DMS79 treated with DMSO at 0.1 percent for 48 hours (cell line): ENCODE data around the gene ANK2.

Experiments
- DNase-seq: peaks from one replicate; lab custom pipeline; 2025; lab: John Stamatoyannopoulos, UW

Gene ANK2

DNA sequence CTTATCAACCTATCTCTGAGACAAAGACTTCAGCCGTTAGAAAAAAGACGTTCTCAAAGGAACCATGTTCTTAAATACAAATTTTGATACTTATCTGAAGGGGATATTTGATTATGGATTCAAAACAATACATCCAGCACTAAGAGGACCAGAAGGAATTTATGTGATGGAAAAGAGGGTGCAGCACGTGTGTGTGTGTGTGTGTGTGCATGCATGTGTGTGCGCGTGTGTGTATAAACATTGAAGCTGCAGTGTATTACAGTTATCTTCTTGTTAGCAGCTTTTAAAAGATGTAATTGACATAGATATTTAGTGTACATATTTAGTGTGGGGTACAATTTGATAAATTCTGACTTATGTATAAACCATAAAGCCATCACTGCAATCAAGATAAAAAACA is 44.9 kb downstream of the ANK2 start:
- no peak for DNase-seq

DNA sequence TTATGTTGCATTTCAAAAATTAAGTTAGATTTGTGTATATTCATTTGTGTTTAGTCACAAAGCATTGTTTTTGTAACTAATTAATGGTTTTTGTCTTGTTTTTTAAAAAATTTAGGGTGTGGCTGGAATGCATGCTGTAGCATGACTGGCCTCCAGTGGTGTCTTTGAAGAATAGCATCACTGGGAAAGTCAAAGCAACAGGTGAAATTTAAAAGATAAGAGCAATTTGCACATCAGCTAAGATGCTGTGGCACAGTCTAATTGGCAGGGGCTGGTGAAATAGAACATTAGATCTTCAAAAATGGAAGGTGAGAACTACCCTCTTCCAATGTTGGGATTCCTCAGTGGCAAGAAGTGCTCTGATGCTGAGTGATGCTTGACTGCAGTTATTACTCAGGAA is 45.3 kb downstream of the ANK2 start:
- no peak for DNase-seq

DNA sequence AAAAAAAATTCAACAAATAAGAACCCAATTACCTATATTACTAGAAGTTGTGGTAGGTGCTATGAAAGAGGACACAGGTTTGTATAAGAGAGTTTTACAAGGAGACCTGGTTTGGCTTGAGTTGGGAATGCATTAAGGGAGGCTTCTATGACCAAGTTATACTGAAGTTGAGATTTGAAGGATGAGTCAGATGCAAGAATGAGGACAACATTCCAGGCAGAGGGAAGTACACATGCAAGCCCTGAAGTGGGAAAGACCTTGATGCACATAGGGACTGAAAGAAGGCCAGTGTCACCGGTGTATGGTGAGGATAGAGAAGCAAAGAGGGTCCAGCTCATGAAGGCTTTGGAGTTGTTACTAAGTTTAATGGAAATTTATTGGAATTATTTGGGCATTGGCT is 52.2 kb downstream of the ANK2 start:
- DNase-seq: no peak

DNA sequence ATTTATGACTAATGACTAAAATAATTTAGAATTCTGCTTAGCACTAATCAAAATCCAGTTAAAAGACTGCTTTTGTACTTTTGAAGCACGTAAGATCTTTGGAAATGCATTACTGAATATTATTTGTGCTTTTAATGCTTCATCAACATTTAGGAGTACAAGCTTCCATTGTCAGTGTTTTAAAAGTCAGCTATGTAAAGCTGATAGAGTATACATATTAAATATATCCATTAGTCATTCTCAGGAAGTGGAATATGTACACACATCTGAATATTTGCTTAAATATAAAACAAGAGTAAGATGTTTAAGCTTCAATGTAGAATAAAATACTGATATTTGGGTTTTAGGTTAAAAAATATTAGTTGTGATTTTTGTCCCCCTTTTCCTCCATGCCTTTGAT is 54.1 kb downstream of the ANK2 start:
- no peak for DNase-seq

DNA sequence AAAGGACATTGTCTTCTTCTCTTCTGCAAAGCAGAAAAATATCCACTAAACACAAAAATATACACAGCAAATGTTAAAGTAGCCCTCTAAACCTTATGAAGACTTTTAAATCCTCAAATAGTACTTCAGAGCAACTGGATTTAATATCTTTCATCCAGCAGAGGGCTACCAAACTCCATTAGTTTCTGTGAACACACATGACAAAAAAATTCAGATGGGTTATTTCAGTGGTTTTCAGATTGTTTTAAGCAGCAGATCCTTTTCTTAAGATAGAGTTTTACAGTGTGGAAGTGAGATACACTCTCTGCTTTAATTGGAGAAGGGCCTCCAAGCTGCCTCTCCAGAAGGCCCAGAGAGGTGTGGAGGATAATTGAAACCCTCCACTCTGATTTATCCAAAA is 56.7 kb downstream of the ANK2 start:
- peak; percentile 29 for DNase-seq

DNA sequence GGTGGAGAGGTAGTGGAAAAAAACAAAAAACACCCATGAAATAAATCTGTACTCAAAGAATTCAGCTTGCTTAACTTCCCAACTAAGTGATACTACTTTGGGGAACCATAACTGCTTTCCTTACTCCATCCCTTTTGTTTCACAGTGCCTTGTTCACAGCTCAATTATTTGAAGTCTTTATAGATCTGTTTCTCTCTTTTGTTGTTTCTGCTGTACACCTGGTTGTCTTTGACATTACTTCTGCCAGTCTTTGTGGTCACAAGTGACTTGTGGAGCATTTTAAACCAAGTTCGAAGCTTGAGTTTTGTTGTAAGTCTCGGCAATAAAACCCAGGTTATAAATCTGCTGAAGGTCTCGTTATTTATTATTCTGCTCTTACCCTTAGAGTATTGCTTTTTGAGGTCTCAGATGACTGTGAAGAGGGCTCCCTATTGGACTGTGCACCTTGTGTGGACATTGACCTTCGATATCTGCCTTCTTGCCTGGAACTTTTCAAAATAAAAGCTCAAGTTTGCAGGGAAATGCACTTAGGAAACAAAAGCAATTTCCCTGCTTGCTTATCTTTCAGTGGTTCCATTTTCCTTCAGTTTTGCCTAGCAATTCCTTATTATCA is 59.8 kb downstream of the ANK2 start:
- peak; percentile 18 for DNase-seq

DNA sequence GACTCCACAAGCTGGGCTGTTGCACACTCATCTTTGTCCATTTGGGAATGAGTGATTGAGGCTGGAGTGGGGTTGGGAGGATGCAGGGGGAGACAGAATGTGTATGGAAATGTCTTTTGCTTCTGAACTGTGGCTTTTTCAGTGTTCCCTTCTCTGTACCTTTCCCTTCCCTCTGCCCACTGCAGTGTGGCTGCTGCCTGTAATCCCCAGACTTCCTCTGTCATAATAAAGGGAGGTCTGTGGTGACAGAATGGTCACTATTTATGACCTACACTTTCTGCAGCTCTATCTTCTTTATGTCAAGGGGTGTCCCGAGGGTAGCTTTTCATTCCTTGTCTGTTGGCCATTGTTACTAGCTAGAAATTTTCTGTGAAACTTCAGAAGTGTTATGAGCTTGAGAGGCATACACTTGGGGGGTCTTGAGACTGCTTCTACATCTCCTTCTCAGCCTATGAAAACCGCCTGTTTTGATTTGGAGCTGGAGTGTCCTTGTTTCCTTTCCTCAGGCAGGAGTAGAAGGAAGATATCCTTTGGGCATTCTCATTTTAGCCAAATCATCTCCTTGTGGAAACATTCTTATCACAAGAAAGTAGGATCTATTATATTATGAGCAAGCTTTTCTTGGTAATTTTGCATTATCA is 63.0 kb downstream of the ANK2 start:
- DNase-seq: no peak

DNA sequence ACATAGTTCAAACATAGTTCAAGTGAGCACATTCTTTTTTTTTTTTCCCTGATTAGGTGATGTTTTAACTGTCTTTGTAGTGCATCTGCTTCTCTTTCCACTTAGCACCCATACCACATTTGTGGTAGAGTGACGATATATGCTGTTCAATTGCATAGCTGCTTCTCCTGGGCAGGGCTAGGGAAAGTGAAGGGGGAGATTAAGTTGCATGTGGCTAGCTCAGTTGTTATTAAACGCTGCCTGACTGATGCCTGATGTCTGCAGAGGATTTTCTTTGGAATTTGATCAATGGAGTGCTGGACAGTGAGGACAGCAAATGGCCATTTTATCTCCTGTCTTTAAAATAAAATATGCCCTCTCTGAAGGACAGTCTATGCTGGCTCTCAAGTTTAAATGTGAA is 63.7 kb downstream of the ANK2 start:
- no peak for DNase-seq

DNA sequence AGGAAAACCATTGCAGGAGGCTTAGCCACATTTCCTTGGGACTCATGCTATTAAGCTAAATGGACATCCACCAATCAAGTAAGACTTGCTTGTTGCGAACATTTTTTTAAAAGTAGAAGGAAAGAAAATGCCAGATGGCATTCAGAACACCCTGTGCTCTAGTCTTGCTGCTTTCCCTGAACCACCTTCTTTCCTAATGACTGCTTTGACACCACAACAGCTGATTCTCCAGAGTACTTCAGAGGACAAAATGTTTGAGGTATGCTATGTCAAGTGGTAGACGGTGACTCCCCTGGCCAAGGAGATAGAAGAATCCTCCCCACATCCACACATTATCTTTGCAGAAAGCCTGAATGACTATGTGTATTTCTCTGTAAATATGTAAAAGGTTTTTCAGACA is 65.4 kb downstream of the ANK2 start:
- no peak for DNase-seq

DNA sequence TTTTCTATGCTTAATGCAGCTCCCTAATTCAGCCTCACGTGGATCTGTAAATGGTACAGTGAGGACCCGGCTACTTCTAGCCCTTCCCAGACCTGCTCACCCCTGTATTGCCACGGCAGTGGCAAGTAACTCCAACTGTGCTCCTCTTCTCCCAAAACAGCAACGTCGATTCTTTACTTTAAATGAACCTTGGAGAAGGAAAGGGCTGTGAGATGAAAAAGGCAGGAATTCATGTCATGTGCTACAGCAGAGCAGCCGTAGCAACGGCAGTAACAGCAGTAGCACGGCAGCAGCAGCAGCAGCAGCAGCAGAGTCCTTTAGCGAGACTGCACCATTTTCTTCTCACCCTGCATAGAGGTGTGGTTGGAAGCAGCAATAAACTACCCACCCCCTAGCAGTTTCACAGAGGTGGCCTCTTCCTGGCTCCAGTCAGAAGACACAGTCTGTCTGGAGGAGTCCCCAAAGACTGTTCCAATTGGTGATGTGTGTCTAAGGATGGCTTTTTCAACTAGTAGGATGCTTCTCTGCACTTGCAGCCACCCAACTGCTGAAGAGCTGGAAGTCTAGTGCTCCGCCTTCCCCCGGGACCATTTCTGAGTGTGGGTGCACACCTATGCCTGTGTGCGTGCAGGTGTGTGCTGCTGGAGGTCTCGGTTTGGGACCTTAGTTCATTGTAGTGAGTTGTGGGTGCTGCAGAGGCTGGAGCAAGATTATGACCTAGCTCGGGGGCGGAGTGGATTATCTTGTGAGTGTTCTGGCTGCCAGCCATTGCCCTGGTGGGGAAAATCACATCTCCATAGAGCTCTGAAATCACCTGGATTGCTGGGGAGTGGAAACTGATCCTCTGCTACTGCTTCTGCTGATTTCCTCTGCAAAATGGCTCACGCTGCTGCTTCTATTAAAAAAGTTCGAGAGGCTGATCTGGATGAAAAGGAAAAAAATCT is 67.2 kb downstream of the ANK2 start:
- DNase-seq: peak; percentile 70

DNA sequence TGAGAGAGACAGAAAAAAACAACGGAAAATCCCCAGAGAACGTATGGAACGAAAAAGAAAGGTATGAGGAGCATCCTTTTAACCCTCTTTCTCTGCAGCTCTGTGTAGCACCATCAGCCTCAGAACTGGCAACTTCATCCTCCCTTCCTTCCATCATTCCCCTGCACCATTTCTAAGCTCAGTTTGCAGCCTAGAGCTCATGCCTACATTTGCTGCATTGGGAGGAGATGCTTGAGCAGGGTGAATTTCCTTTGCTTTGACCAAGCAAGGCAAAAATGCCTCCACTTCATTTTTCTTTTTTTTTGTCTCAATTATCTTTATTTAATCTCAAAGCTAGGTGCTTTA is 67.9 kb downstream of the ANK2 start:
- no peak for DNase-seq

DNA sequence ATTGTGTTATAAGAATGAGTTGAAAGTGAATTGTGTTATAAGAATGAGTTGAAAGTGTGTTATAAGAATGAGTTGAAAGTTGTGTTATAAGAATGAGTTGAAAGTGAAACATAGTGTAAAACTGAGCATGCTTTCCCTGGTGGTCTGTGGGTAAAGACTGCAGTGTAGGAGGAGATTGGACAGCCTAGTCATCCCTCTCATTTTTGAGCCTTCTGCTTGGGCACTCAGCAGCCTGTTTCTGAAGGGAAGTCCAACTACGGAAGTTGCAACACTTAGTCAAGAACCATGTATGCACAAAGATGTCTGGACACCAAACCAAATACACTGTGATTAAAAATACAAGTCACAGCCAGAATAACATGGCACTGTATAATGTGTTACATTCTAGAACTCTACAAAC is 72.6 kb downstream of the ANK2 start:
- no peak for DNase-seq

DNA sequence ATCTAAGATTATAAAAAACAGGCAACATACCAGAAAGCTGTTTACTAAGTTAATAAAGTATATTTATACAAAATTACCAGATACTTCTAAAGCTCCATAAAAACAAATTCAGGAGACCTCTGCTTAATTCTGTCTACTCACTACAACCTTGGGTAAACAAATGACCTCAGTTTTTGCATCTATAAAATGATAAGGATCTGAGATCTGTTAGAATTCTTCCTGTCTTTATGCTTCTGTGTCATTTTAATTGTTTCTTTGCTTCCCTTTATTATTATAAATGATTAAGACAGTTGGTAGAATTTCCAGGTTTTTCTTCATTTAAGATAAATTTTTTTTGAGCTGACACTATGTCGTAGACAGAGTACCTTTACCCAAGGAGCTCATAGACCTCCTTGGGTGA is 76.0 kb downstream of the ANK2 start:
- no peak for DNase-seq

DNA sequence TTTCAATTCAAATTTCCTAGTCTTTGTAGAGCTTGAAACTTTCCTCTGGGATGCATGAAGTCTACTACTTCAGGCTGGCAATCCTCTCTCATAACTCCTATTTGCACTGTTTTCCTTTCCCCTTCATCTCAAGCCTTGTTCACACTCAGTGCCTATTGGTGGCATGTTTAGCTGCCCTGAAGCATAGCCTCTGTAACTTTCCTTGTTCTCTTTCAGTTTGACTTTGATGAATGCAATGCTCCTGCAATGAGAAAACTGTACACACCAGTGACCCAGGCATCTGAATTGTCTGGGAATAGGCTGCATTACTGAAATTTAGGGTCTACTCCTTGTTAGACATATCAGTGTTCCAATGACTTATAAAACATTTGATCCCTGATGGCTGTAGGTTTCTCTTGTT is 81.7 kb downstream of the ANK2 start:
- no peak for DNase-seq

DNA sequence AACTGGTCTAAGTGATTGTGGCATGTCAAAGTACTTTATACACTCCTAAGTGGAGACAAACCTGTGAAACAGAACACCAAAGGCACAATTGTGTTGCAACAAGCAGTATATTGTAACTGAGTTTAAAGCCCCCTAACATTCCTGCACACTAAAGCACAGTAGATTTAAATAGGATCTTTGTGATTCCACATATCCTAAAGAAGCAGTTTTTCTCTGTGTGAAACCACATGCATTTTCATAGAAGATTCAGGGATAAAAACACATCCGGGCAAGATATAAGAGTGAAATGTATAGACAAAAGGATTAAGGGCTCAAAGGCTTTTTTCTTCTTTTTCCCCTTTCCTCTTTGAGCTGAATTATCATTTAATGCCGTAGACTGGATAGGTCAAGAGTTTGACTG is 82.2 kb downstream of the ANK2 start:
- DNase-seq: no peak

DNA sequence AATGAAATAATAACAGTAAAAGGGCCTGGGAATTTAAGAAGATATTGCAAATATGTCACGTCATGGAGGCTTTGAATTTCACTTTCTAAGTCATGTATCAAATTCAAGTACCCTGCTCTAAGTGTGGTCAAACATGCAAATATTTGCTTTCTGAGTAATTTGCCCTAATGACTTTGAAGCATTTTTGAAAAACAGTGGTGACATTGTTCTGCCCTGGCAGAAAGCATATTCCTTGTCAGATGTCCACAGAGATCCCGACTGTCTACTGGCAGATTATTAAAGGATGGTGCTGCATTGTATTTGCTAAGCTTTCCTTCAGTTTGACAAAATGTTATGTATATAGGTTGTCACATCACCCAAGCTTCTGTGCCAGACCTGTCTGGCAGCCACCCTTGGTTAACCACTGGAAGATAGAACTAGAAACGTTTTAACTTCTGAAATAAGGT is 92.5 kb downstream of the ANK2 start:
- DNase-seq: peak; percentile 65

DNA sequence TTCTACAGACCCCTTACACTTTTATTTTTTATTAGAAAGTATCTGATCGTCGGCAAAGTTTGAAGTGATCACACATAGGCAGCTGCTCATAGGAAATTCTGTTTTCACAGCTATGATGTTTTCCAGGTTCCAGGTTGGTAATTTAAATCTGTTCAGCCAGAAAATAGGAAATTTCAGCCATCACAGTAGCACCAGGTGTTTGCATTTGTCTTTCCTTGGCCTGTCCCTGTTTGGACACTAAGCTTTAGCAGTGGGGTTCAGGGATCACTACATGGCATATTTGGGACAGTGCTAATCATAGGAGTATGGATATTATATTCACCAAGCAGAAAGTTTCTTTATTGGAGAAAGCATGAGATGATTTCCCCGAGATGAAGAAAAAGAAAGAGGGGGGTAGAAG is 92.9 kb downstream of the ANK2 start:
- DNase-seq: no peak

DNA sequence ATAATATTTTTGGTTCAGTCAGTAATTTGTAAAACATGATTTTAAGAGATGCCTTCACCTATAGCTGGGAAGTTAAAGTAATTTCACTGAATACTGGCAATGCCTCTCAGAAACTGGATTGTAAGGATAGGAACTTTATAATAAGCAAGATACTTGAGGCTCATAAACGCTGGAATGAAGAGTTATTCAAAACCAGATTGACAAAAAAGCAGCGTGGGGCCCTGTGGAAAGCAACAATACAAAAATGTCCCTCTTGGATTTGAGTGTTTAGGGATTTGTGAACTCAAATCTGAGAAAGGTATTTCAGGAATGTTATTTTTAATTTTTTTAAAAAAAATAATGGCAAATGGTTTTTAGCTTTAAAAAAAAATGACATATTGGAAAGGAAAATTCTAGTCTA is 94.6 kb downstream of the ANK2 start:
- no peak for DNase-seq

DNA sequence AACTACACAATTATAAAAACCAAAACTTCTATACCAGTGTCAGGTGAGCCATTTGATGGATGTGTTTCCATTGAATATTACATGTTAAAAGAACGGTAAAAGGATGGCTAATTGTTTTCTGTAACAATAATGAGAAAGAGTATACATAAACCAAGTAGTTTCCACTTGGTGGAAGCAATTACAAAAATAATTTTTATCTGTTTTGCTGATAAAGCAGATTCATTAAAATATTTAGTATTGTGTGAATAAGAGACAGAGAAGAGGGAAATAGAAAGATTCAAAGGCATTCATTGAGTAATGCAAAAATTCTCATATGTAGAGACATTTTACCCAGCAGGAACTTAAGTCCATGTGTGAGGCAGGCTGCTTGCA is 95.7 kb downstream of the ANK2 start:
- no peak for DNase-seq

DNA sequence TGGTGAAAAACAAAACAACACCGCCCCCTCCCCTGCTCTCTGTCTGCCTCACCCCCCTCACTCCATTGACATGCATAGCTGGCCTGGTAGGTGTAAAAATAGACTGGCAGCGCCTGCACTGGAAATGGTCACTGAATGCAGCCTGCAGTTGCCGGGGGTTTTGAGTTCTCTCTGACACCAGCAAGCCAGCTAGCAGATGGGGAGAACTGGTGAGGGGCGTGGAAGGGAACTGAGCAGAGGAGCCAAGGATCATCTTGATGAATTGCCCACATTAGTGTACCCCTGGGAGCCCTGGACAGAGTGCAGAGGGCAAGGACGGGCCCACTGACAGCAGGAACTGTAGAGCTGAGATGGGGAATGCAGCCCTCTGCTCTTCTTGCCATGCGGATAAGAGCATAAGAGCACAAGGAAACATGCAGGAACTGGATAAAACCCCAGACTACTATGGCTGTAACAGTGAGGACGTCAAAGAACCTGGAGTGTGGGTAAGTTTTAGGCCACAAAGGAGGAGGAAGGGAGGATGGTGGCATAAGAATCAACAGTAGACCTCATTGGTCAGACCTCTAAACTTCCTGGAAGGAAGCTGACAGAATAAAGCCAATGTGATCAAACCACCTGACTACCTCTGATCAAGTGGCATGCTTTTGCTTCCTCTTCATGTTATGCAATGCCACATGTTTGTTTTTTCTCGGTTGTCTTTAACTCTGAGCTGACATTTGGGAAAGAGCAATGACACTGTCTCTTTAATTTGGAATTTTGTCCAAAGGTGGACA is 96.3 kb downstream of the ANK2 start:
- no peak for DNase-seq

DNA sequence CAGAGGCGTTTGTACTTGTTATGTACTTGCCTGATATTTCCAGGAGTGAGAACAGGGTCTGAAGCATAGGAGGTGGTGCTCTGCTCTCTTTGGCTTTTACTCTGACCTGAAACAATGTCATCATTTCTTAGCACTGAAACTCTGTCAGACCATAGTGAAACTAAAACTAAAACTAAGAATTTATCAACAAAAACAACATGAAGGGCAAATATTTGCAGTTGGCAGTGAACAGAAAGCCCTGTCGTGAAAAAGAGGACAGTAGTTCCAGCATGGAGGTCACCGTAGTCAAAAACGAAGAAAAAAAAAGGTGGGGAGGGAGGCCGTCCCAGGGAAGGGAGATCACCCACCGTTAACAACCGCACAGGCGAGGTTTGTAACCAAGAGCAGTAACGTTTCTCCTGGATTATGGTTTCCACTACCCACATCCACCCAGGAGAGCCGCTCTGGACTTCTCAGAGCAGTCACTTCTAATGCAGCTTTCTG is 97.5 kb downstream of the ANK2 start:
- DNase-seq: no peak

DNA sequence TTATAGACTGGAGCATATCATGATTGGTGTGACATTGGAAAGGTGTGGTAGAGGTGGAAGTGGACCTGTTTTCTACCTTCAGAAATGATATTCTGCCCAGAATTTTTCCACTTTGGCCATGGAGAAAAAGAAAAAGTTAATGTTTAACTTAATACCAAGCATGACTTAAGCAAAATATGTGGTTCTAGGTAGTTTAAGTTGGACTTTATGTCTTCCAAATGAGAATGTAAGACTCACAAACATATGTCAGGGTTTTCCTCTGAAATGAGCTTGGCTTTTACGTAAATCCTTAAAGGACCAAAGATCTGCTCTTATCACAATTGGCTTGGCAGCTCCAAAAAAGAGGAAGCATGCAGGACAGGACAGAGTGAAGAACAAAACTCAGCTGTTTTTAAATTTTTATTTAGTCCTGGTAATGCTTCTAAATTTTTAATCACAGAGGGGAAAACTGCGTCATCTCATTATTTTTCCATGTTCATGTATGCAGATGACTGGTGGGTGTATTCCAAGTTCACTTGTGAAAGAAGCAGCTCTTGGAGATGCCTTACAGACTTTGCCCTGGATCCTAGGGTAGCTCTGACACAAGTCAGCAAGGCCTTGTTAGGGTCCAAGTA is 98.2 kb downstream of the ANK2 start:
- no peak for DNase-seq
